Measurements from ENCODE around the gene SPI1. TPM values are rescaled to one million over a fixed set of nuclear protein-coding genes. Genes with fewer than 3 reads are reported as not detected.

The SPI1 gene
- total RNA-seq, 2 experiments from 2014 or later, result 4.9 to 5.9 TPM

GRCh38 chr11:47399860-47400767 is 21.8 kb upstream of the SPI1 start:
- Histone ChIP-seq H3K27me3 (ENCODE audit: control insufficient read depth in 1 of 2, insufficient read depth in 2 of 2, low read length in 2 of 2) (no peaks in the 10 kb centered on the region), H3K36me3 (ENCODE audit: insufficient read depth, low read length) (no peaks in the 10 kb centered on the region), H3K9me3 (ENCODE audit: control insufficient read depth in 1 of 2, insufficient read depth in 1 of 2, low read length in 2 of 2) (no peaks in the 10 kb centered on the region), H3K4me3 (ENCODE audit: low read length) (peak overlapping the region; percentile 71), H3K4me1 (ENCODE audit: insufficient read depth, low read length) (peaks cover 34% of the 10 kb centered on the region), H3K27ac (ENCODE audit: low read depth in 1 of 2, low read length in 2 of 2) (peak overlapping the region; percentile 65 to 67)
- Mint-ChIP-seq H3K4me3 (peak overlapping the region; percentile 90), H3K4me1 (ENCODE audit: low read depth) (peaks cover 33% of the 10 kb centered on the region), H3K36me3 (ENCODE audit: low read depth) (no peaks in the 10 kb centered on the region), H3K27me3 (no peaks in the 10 kb centered on the region), H3K27ac (peak overlapping the region; percentile 78), H3K9me3 (no peaks in the 10 kb centered on the region)
- TF ChIP-seq CTCF (IDR thresholded peaks at IDR 0.05), result no peak
- ChIA-PET CTCF (interaction anchor here (0.6 to 2.0 kb wide), 4 partner anchors 8 to 54 kb away, joined by 3 to 9 read pairs (median 3); partner anchors contain the start of gene SLC39A13), POLR2A (interaction anchor here (0.6 to 1.7 kb wide), 9 partner anchors 8 to 29 kb away, joined by 3 to 12 read pairs (median 4); partner anchors contain the start of genes PSMC3, SLC39A13 and SPI1)
- peak; percentile 76 for ATAC-seq (ENCODE audit: poor library complexity)
- peak in 10 of 14 experiments; percentile 31 to 70 (median 50) for DNase-seq
- intact Hi-C loops (cut with DNase I, micrococcal nuclease), result loop anchor here in 1 of 2 experiments (10.0 kb wide), 2 partner anchors 365 to 465 kb away; partner anchors contain the start of genes CSTPP1 and FNBP4

GRCh38 chr11:47398551-47398950 is 20.2 kb upstream of the SPI1 start:
- peaks cover 47% of the 10 kb centered on the region for H3K4me1 Mint-ChIP-seq (ENCODE audit: low read depth)
- Histone ChIP-seq H3K27me3 (ENCODE audit: control insufficient read depth in 1 of 2, insufficient read depth in 2 of 2, low read length in 2 of 2) (no peaks in the 10 kb centered on the region), H3K27ac (ENCODE audit: low read depth in 1 of 2, low read length in 2 of 2) (peak overlapping the region in 1 of 2 donors; percentile 7), H3K36me3 (ENCODE audit: insufficient read depth, low read length) (peaks cover 2% of the 10 kb centered on the region), H3K9me3 (ENCODE audit: control insufficient read depth in 1 of 2, insufficient read depth in 1 of 2, low read length in 2 of 2) (no peaks in the 10 kb centered on the region), H3K4me1 (ENCODE audit: insufficient read depth, low read length) (peaks cover 50% of the 10 kb centered on the region), H3K4me3 (ENCODE audit: low read length) (no peak overlapping the region)
- H3K9me3 Mint-ChIP-seq, result no peaks in the 10 kb centered on the region
- no peak for TF ChIP-seq CTCF (IDR thresholded peaks at IDR 0.05)
- H3K36me3 Mint-ChIP-seq (ENCODE audit: low read depth), result no peaks in the 10 kb centered on the region
- no peaks in the 10 kb centered on the region for H3K27me3 Mint-ChIP-seq
- H3K4me3 Mint-ChIP-seq, result peak overlapping the region; percentile 67
- intact Hi-C loops (cut with DNase I, micrococcal nuclease), result no loop called here
- peak in 1 of 14 experiments; percentile 2 for DNase-seq
- peak overlapping the region; percentile 78 for H3K27ac Mint-ChIP-seq
- POLR2A ChIA-PET, result interaction anchor here (1.0 to 1.1 kb wide), 2 partner anchors 9 to 24 kb away, joined by 3 read pairs; no protein-coding TSS in a partner anchor
- CTCF ChIA-PET, result interaction anchor here (0.9 kb wide), 2 partner anchors 13 to 24 kb away, joined by 3 read pairs; no protein-coding TSS in a partner anchor
- no peak for ATAC-seq (ENCODE audit: poor library complexity)

- H3K4me3 ChIP-seq (ENCODE audit: low read length), result no peak overlapping the region
- Mint-ChIP-seq H3K36me3 (ENCODE audit: low read depth) (no peaks in the 10 kb centered on the region), H3K4me3 (peak overlapping the region; percentile 67), H3K27me3 (no peaks in the 10 kb centered on the region), H3K27ac (peak overlapping the region; percentile 78), H3K4me1 (ENCODE audit: low read depth) (peaks cover 50% of the 10 kb centered on the region), H3K9me3 (no peaks in the 10 kb centered on the region)
- peaks cover 2% of the 10 kb centered on the region for H3K36me3 ChIP-seq (ENCODE audit: insufficient read depth, low read length)
- H3K4me1 ChIP-seq (ENCODE audit: insufficient read depth, low read length), result peaks cover 54% of the 10 kb centered on the region
- no peak for ATAC-seq (ENCODE audit: poor library complexity)
- DNase-seq, result peak in 1 of 14 experiments; percentile 2
- intact Hi-C loops (cut with DNase I, micrococcal nuclease), result no loop called here
- CTCF ChIA-PET, result interaction anchor here (0.9 kb wide), 2 partner anchors 13 to 24 kb away, joined by 3 read pairs; no protein-coding TSS in a partner anchor
- no peak for TF ChIP-seq CTCF (IDR thresholded peaks at IDR 0.05)
- H3K27me3 ChIP-seq (ENCODE audit: control insufficient read depth in 1 of 2, insufficient read depth in 2 of 2, low read length in 2 of 2), result no peaks in the 10 kb centered on the region
- POLR2A ChIA-PET, result interaction anchor here (1.0 to 1.1 kb wide), 2 partner anchors 8 to 24 kb away, joined by 3 read pairs; no protein-coding TSS in a partner anchor
- peak overlapping the region in 1 of 2 donors; percentile 7 for H3K27ac ChIP-seq (ENCODE audit: low read depth in 1 of 2, low read length in 2 of 2)
- no peaks in the 10 kb centered on the region for H3K9me3 ChIP-seq (ENCODE audit: control insufficient read depth in 1 of 2, insufficient read depth in 1 of 2, low read length in 2 of 2)
Observed at GRCh38 chr11:47398011-47398410, 19.7 kb upstream of the SPI1 start.

All from CD4-positive, alpha-beta T cell (primary cell).